GM18511 (cell line): ENCODE measurements around the gene ZNF83.
A peak's percentile ranks its signal among the peaks of the same experiment; 100 is the strongest.
"Not testable (repeated sequence)": the region's sequence is repeated elsewhere in the genome, so short reads cannot be mapped to it uniquely, and the experiment has no call there.

Source experiments
- ATAC-seq: cut with Tn5 transposase; IDR thresholded peaks from one replicate; pipeline ENCODE4 v1.9.1; 2021; ENCODE audit warnings: mild to moderate bottlenecking, moderate library complexity; ENCODE audit not compliant: unreplicated experiment

Gene ZNF83

GRCh38 chr19:52570000-52570861 is 67.9 kb downstream of the ZNF83 start, which contains the start of gene ZNF701:
ZNF701 (plus strand) TSS chr19:52570287; CDS start chr19:52574148, 3,861 bp downstream.
- ATAC-seq: peak; percentile 98

GRCh38 chr19:52569638-52569999 is 68.5 kb downstream of the ZNF83 start:
- not testable (repeated sequence) for ATAC-seq

- ATAC-seq: no peak
Measured at GRCh38 chr19:52567921-52568320, 70.2 kb downstream of the ZNF83 start.

- ATAC-seq: no peak
Measured at GRCh38 chr19:52566588-52566987, 71.6 kb downstream of the ZNF83 start.

- ATAC-seq: no peak
Measured at GRCh38 chr19:52566121-52566520, 72.0 kb downstream of the ZNF83 start.
